HepG2 (cell line): ENCODE data around the gene PRKAR2B.

Experiments
- CHCHD3 ChIP-seq: sonication (generic); formaldehyde crosslinking; IDR thresholded peaks from 2 replicates; pipeline ENCODE4 v1.8.0; 2022; ENCODE audit warnings: mild to moderate bottlenecking, missing genetic modification reagents, moderate library complexity
- EP300 ChIP-seq, 3 experiments: sonication (generic) in 1 of 3; formaldehyde crosslinking in 1 of 3; IDR thresholded peaks; 2 replicates each; pipeline versions ENCODE4 v1.5.1 to v1.6.1; 2011 to 2020; ENCODE audit warnings: low read depth in 2 of 3, low read length in 2 of 3, borderline replicate concordance in 1 of 3, improper control_type of control experiment in 1 of 3, mild to moderate bottlenecking in 1 of 3, missing genetic modification reagents in 1 of 3, moderate library complexity in 1 of 3
- JUNB ChIP-seq: sonication (generic); formaldehyde crosslinking; IDR thresholded peaks from 2 replicates; pipeline ENCODE4 v1.8.0; 2022; ENCODE audit warnings: missing genetic modification reagents, mild to moderate bottlenecking, borderline replicate concordance
- MAFK ChIP-seq, 2 experiments: IDR thresholded peaks in 1 of 2; conservative IDR thresholded peaks in 1 of 2; 2 replicates each; pipeline ENCODE4 v1.6.1; 2011; ENCODE audit warnings: improper control_type of control experiment in 2 of 2, low read length in 2 of 2
- POLR2AphosphoS5 ChIP-seq: IDR thresholded peaks from 2 replicates; pipeline ENCODE4 v1.6.1; 2012; ENCODE audit warnings: low read depth, low read length
- RAD21 ChIP-seq: fragments of 450-650 bp; formaldehyde crosslinking; IDR thresholded peaks from 2 replicates; pipeline ENCODE4 v1.5.0; 2020; ENCODE audit warnings: mild to moderate bottlenecking
- SP2 ChIP-seq: sonication (generic); formaldehyde crosslinking; IDR thresholded peaks from 2 replicates; pipeline ENCODE4 v1.5.1; 2020; ENCODE audit warnings: mild to moderate bottlenecking, missing genetic modification reagents
- TBL1XR1 ChIP-seq: fragments of 150-350 bp; IDR thresholded peaks from 2 replicates; pipeline ENCODE4 v1.6.1; 2014; ENCODE audit warnings: borderline replicate concordance, low read length; ENCODE audit not compliant: partially characterized antibody
- TF ChIP-seq, protein P1 (sequence below): sonication (generic); formaldehyde crosslinking; IDR thresholded peaks from 2 replicates; pipeline ENCODE4 v1.5.1; 2020; ENCODE audit warnings: missing genetic modification reagents, mild to moderate bottlenecking, borderline replicate concordance
- TF ChIP-seq, protein P2 (sequence below): sonication (generic); formaldehyde crosslinking; IDR thresholded peaks from 2 replicates; pipeline ENCODE4 v1.8.0; 2022; ENCODE audit warnings: missing genetic modification reagents, mild to moderate bottlenecking, inconsistent platforms, borderline replicate concordance
- TF ChIP-seq, protein P3 (sequence below): sonication (generic); formaldehyde crosslinking; IDR thresholded peaks from 2 replicates; pipeline ENCODE4 v1.5.0; 2020; ENCODE audit warnings: mild to moderate bottlenecking, missing genetic modification reagents, moderate library complexity

DNA sequence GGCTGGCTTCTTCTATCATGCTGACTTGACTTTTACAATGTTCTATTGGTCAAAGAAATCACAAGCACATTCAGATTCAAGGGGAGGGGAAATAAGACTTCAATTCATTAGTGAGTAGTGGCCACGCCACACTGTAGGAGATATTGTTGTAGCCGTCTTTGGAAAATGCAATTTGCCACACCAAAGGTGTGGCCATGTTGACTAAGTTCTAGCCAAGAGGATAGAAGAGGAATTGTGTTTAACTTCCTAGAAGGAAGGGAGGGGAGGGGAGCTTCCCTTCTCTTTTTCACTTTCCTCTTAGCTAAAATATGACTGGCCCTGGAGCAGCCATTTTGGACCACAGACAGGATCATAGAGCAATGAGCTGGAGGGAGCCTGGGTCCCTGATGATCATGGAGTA is 3.4 kb upstream of the PRKAR2B start:
- no peak for TF ChIP-seq RAD21 (CRISPR knock-in tag)
- TF ChIP-seq, protein P1, sequence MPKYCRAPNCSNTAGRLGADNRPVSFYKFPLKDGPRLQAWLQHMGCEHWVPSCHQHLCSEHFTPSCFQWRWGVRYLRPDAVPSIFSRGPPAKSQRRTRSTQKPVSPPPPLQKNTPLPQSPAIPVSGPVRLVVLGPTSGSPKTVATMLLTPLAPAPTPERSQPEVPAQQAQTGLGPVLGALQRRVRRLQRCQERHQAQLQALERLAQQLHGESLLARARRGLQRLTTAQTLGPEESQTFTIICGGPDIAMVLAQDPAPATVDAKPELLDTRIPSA (CRISPR knock-in tag), result no peak
- TF ChIP-seq SP2, result no peak
- TF ChIP-seq MAFK (conservative IDR thresholded peaks at IDR 0.05 in 1 of 2, IDR thresholded peaks at IDR 0.05 in 1 of 2; ENCODE audit: low read length in 2 of 2), result no peak
- TF ChIP-seq POLR2AphosphoS5, result no peak
- TF ChIP-seq, protein P2, sequence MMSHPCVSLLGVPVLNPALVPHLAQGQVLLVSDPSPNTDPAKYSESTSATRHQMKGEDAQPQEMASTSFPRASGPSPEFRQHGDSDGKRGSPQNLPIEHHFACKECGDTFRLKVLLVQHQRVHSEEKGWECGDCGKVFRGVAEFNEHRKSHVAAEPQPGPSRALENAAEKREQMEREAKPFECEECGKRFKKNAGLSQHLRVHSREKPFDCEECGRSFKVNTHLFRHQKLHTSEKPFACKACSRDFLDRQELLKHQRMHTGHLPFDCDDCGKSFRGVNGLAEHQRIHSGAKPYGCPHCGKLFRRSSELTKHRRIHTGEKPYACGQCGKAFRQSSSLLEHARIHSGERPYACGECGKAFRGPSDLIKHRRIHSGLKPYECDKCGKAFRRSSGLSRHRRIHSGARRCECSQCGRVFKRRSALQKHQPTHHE (CRISPR knock-in tag), result no peak
- no peak for TF ChIP-seq TBL1XR1
- TF ChIP-seq JUNB, result no peak
- no peak for TF ChIP-seq EP300 (IDR thresholded peaks at IDR 0.05; ENCODE audit: low read depth in 2 of 2, low read length in 2 of 2)
- no peak for TF ChIP-seq EP300 (CRISPR knock-in tag; IDR thresholded peaks at IDR 0.05; ENCODE audit: borderline replicate concordance)
- TF ChIP-seq, protein P3, sequence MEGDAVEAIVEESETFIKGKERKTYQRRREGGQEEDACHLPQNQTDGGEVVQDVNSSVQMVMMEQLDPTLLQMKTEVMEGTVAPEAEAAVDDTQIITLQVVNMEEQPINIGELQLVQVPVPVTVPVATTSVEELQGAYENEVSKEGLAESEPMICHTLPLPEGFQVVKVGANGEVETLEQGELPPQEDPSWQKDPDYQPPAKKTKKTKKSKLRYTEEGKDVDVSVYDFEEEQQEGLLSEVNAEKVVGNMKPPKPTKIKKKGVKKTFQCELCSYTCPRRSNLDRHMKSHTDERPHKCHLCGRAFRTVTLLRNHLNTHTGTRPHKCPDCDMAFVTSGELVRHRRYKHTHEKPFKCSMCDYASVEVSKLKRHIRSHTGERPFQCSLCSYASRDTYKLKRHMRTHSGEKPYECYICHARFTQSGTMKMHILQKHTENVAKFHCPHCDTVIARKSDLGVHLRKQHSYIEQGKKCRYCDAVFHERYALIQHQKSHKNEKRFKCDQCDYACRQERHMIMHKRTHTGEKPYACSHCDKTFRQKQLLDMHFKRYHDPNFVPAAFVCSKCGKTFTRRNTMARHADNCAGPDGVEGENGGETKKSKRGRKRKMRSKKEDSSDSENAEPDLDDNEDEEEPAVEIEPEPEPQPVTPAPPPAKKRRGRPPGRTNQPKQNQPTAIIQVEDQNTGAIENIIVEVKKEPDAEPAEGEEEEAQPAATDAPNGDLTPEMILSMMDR (CRISPR knock-in tag), result no peak
- no peak for TF ChIP-seq CHCHD3 (CRISPR knock-in tag)
